NOMO-1 treated with DMSO at 0.1 percent for 48 hours (cell line): ENCODE measurements around the gene TRDMT1.
A peak's percentile ranks its signal among the peaks of the same experiment; 100 is the strongest.
"Not testable (repeated sequence)": the region's sequence is repeated elsewhere in the genome, so short reads cannot be mapped to it uniquely, and the experiment has no call there.

ENCODE experiments used
- DNase-seq: peaks from one replicate; lab custom pipeline; 2025; ENCODE audit not compliant: unreplicated experiment; lab: John Stamatoyannopoulos, UW

The TRDMT1 gene

GRCh38 chr10:17140386-17140761 lies 61.1 kb downstream of the TRDMT1 start:
- no peak for DNase-seq

GRCh38 chr10:17138460-17139042 lies 62.9 kb downstream of the TRDMT1 start:
- DNase-seq: no peak

GRCh38 chr10:17134737-17135260 lies 66.7 kb downstream of the TRDMT1 start:
- no peak for DNase-seq

DNA sequence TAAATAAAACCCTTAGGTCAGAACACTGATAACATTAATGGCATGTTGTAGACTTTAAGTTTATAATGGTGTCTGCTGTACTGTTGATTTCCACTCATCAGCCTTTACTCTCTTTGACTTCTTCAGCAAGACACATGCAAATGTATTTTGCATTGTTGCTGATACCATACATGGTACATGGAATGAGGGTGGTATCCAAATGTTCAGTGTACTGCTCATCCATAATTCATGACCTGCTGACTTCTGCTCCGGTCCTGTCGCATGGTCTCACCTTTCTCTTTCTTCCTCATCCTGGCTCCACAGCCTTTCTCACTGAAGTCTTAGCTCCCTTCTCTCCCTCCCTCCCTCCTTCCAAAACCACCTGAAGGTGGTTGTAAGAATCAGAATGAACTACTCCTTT lies 67.2 kb downstream of the TRDMT1 start:
- no peak for DNase-seq

DNA sequence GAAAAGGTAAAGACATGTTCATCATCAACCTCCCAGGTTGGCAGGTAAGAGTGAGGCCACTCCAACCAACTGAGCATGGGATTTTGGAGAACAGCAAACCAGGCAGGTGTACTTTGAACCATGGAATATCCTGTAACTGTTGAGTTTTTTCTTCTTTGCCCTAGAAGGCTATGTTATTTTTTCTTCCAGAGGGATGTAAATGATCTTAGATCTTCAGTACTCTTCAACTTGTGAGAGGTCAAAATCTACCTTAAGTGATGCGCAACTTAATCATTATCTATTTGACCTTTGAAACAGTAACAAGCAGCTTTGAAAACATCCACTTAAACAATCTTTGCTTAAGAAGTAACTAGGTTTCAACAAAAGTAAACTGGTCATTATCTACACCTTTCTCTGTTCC lies 71.7 kb downstream of the TRDMT1 start, which contains the start of gene CUBN:
Gene CUBN (minus strand): TSS at position 71 of the 400 bp plus-strand sequence. CDS start 46 bp downstream, at position 25.
- no peak for DNase-seq

GRCh38 chr10:17128261-17128660 lies 73.2 kb downstream of the TRDMT1 start:
- peak; percentile 51 for DNase-seq

GRCh38 chr10:17126327-17126726 lies 75.1 kb downstream of the TRDMT1 start:
- no peak for DNase-seq

- DNase-seq: no peak
These were observed 76.1 kb downstream of the TRDMT1 start for GRCh38 chr10:17125206-17125893.

DNA sequence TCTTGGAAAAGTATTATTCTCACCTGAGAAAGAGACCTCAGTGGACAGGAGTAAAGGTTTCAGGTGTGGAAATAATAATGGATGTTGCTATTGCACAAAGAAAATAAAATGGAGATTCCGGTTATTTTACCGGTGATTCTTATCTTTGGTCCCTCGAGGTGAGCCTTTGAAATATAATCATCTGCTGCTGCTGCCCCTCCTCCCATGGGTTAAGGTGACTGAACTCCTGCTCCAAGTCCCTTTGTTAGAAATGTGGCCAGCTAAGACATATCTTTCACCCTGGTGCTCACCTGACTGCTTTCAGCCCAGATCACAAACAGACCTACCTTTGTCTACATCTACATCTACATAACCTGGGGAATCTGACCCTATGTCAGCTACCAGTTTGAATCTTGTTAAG lies 77.5 kb downstream of the TRDMT1 start:
- DNase-seq: no peak

- no peak for DNase-seq
These were observed 78.5 kb downstream of the TRDMT1 start for GRCh38 chr10:17122726-17123661.

DNA sequence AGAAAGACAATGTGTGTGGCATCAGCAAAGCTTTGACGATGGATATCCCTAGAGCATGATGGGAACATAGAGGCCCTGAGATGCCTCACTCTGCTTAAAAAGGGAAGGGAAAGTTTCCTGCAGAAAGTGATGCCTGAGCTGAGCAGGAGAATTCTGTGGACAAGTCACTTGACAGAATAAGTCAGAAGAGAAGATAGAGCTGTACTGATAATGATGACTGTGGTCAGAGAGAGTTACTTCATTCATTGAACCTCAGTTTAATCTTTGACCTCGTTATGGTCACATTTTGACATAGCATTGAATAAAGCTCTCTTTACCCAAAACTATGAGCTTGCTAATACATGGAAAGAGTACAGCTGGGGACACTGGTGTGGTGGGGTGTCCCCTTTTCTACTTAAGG lies 79.4 kb downstream of the TRDMT1 start:
- DNase-seq: no peak

- no peak for DNase-seq
These were observed 80.8 kb downstream of the TRDMT1 start for GRCh38 chr10:17120694-17121093.

- DNase-seq: no peak
These were observed 81.6 kb downstream of the TRDMT1 start for GRCh38 chr10:17119845-17120244.

DNA sequence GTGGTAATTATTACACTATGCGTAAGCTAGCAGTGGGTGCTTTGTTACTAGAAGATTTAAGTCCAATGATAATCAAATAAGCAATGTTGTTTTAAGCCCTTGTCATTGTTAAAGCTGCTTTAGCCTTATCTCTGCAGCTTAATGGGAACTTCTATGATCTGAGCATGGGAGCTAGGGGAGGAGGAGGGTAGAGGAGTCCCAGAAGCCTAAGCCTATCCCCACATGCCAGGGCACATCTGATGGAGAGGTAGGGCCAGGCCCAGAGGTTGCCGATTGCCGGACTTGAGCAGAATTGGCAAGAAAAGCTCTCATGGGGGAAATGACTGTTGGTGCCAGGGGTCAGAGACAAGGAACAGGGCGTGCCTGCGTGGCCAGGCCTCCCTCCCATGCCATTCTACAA lies 85.3 kb downstream of the TRDMT1 start:
- no peak for DNase-seq

DNA sequence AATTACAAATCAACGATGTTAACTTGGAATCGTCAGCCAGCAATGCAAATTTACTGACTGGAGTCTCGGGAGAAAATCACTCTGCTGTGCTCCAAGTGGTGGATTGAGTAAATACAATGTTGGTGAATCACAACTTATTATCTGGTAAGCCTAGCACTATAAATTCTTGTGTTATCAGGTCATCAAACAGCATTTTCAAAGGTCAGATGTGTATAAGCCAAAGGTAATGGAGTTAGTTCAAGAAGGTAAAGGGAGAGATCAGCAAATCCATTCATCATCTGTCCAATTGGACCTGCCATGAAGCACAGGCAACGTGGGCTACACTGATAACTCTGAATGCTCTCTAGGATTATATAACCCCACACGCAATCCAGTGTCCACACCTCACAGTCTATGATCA lies 85.8 kb downstream of the TRDMT1 start:
- no peak for DNase-seq

GRCh38 chr10:17114878-17115444 lies 86.5 kb downstream of the TRDMT1 start:
- not testable (repeated sequence) for DNase-seq

- no peak for DNase-seq
These were observed 87.5 kb downstream of the TRDMT1 start for GRCh38 chr10:17113889-17114540.

GRCh38 chr10:17113346-17113745 lies 88.1 kb downstream of the TRDMT1 start:
- DNase-seq: no peak

DNA sequence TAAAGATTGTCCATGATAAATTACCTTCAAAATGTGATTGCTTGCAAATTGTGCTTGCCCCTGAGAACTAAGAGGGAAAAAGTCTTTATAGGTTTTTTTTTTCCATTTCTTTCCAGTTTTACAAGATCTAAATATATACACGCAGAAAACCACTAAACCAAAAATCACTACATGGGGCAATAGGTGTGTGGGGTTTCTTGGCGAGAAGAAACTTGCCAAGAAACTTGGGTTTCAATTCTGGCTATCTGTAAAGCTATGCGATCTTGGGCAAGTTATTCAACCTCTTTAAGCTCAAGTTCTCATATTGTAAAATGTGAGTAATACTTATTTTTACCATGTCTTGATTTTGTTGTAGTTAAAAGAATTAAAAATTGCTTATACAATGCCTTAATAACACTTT lies 88.9 kb downstream of the TRDMT1 start:
- DNase-seq: no peak

DNA sequence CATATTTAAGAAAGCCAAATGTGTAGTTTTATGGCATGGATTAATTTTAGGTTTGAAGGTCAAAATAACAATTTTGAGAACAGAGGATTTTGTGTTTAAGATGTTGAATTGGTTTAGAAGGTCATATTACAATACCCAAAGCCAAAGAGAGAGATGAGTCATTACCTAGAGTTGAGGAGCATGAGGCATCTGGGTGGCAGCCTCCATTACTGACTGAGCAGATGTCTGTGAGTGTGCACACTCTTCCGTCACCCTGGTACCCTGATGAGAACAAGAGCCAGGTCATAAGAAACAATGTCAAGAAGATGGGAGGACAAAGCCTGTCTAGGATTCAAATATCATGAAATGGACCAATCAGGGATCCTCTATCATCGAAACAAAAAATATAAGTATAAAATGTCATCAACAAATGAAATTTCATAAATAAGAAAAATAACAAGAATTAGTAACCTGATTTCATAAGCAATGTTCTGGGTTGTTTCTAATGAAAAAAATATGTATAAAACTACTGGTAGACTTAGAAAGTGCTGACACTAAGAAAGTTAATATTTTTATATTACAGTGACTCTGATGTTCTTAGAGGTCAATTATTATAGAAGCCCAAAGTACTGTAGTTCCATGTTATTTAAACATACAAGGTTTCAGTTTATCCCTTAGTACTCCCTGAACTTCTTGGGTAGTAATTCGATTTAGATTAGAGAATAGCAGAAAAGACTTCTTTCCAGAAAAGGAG lies 91.8 kb downstream of the TRDMT1 start:
- DNase-seq: no peak
